ENCODE results near the gene PLVAP. TPM values are rescaled to one million over a fixed set of nuclear protein-coding genes. Genes with fewer than 3 reads are reported as not detected.

PLVAP gene
- total RNA-seq, 1 experiment from 2014 or later = not detected

GRCh38 chr19:17332677-17333581 lies 44.2 kb downstream of the PLVAP start:
- DNase-seq (ENCODE audit: low spot score) (peak; percentile 90), ATAC-seq (peak; percentile 8)
- H3K9me3 Mint-ChIP-seq = peaks cover 5% of the 10 kb centered on the region
- H3K36me3 Mint-ChIP-seq = peaks cover 11% of the 10 kb centered on the region
- ChIA-PET CTCF (interaction anchor here (0.6 to 3.7 kb wide), 18 partner anchors 9 to 382 kb away, joined by 3 to 27 read pairs (median 4); partner anchors contain the start of genes ABHD8, BABAM1, CCDC194 and DDA1), POLR2A (interaction anchor here (0.7 to 1.9 kb wide), 7 partner anchors 24 to 97 kb away, joined by 3 to 11 read pairs (median 5); partner anchors contain the start of genes BABAM1 and MRPL34)
- peaks cover 25% of the 10 kb centered on the region for H3K4me1 Mint-ChIP-seq
- 0 out of 2 replicates have a peak overlapping the region, but pooled peaks have one; percentile 60 for H3K27ac Mint-ChIP-seq
- H3K27me3 Mint-ChIP-seq (ENCODE audit: low read depth) = peaks cover 5% of the 10 kb centered on the region
- H3K4me3 Mint-ChIP-seq = peak overlapping the region; percentile 56
- TF ChIP-seq CDX4 (CRISPR knock-in tag; IDR thresholded peaks at IDR 0.05; ENCODE audit: borderline replicate concordance) (no peak), ZNF423 (CRISPR knock-in tag; IDR thresholded peaks at IDR 0.05) (no peak), E2F1 (CRISPR knock-in tag; IDR thresholded peaks at IDR 0.05) (no peak), JAZF1 (CRISPR knock-in tag; IDR thresholded peaks at IDR 0.05) (no peak), FOXK1 (CRISPR knock-in tag; IDR thresholded peaks at IDR 0.05) (no peak), USF2 (CRISPR knock-in tag; IDR thresholded peaks at IDR 0.05) (no peak), NFYB (CRISPR knock-in tag; conservative IDR thresholded peaks at IDR 0.05; ENCODE audit: low read depth) (peak; percentile 89), JUN (CRISPR knock-in tag; IDR thresholded peaks at IDR 0.05) (no peak), CTCF (IDR thresholded peaks at IDR 0.05) (no peak), STAT6 (CRISPR knock-in tag; conservative IDR thresholded peaks at IDR 0.05; ENCODE audit: low read depth) (no peak), FOXP1 (CRISPR knock-in tag; IDR thresholded peaks at IDR 0.05; ENCODE audit: borderline replicate concordance) (peak; percentile 68; the same call in 1 of the 2 replicates), ZNF416 (CRISPR knock-in tag; IDR thresholded peaks at IDR 0.05) (no peak), MLX (CRISPR knock-in tag; IDR thresholded peaks at IDR 0.05) (no peak), HMGXB4 (CRISPR knock-in tag; IDR thresholded peaks at IDR 0.05) (no peak), ESRRA (CRISPR knock-in tag; IDR thresholded peaks at IDR 0.05; ENCODE audit: borderline replicate concordance) (no peak), GABPB1 (CRISPR knock-in tag; IDR thresholded peaks at IDR 0.05) (no peak), NFE2L1 (CRISPR knock-in tag; IDR thresholded peaks at IDR 0.05) (no peak), TP53 (CRISPR knock-in tag; IDR thresholded peaks at IDR 0.05) (no peak), USF1 (CRISPR knock-in tag; IDR thresholded peaks at IDR 0.05) (no peak), SP1 (CRISPR knock-in tag; conservative IDR thresholded peaks at IDR 0.05) (0 out of 2 replicates have a peak, but pooled peaks have one; percentile 43), NR1H2 (CRISPR knock-in tag; IDR thresholded peaks at IDR 0.05) (no peak), ZNF121 (CRISPR knock-in tag; IDR thresholded peaks at IDR 0.05) (peak; percentile 9; the same call in 1 of the 2 replicates), RELA (CRISPR knock-in tag; IDR thresholded peaks at IDR 0.05; ENCODE audit: borderline replicate concordance) (no peak)
